Measurements from ENCODE around the gene KCND2. TPM values are rescaled to one million over a fixed set of nuclear protein-coding genes. Genes with fewer than 3 reads are reported as not detected.

The KCND2 gene
- total RNA-seq, 1 donor from 2014 or later = 2.9 TPM

- Histone ChIP-seq H3K4me2 (no peak overlapping the region), H3K9ac (no peak overlapping the region), H3K79me2 (ENCODE audit: low read depth) (no peaks in the 10 kb centered on the region), H3K9me3 (ENCODE audit: low read depth) (no peaks in the 10 kb centered on the region), H3K27me3 (no peaks in the 10 kb centered on the region), H4K20me1 (ENCODE audit: low read depth) (no peaks in the 10 kb centered on the region), H3K4me1 (peaks cover 24% of the 10 kb centered on the region), H3K4me3 (no peak overlapping the region), H3K27ac (no peak overlapping the region), H3K36me3 (no peaks in the 10 kb centered on the region), H2AFZ (replicated peaks) (no peak overlapping the region), H3F3A (ENCODE audit: low read depth) (no peaks in the 10 kb centered on the region)
- no peaks in the 10 kb centered on the region for H3K9me3 Mint-ChIP-seq
- H3K27me3 Mint-ChIP-seq (ENCODE audit: insufficient read depth, low read depth) = no peaks in the 10 kb centered on the region
- no peaks in the 10 kb centered on the region for H3K36me3 Mint-ChIP-seq
- TF ChIP-seq EZH2 (IDR thresholded peaks at IDR 0.05) = no peak
- no peak for TF ChIP-seq EZH2phosphoT487 (IDR thresholded peaks at IDR 0.05)
- TF ChIP-seq CTCF (IDR thresholded peaks at IDR 0.05) = no peak
- no peak for DNase-seq (ENCODE audit: low spot score)
- no peak overlapping the region for H3K4me3 Mint-ChIP-seq
- no peaks in the 10 kb centered on the region for H3K4me1 Mint-ChIP-seq
- H3K27ac Mint-ChIP-seq = no peak overlapping the region
These were observed 132.7 kb downstream of the KCND2 start for GRCh38 chr7:120405652-120406051.

- Mint-ChIP-seq H3K9me3 (no peaks in the 10 kb centered on the region), H3K27me3 (ENCODE audit: insufficient read depth, low read depth) (no peaks in the 10 kb centered on the region), H3K4me3 (no peak overlapping the region), H3K27ac (no peak overlapping the region), H3K4me1 (no peaks in the 10 kb centered on the region), H3K36me3 (no peaks in the 10 kb centered on the region)
- Histone ChIP-seq H3K9me3 (ENCODE audit: low read depth) (no peaks in the 10 kb centered on the region), H3K4me2 (no peak overlapping the region), H3K27me3 (no peaks in the 10 kb centered on the region), H2AFZ (replicated peaks) (no peak overlapping the region), H3K36me3 (no peaks in the 10 kb centered on the region), H3K4me3 (no peak overlapping the region), H3K4me1 (peaks cover 10% of the 10 kb centered on the region), H3K9ac (no peak overlapping the region), H3K79me2 (ENCODE audit: low read depth) (no peaks in the 10 kb centered on the region), H4K20me1 (ENCODE audit: low read depth) (no peaks in the 10 kb centered on the region), H3K27ac (no peak overlapping the region), H3F3A (ENCODE audit: low read depth) (no peaks in the 10 kb centered on the region)
- no peak for DNase-seq (ENCODE audit: low spot score)
- TF ChIP-seq EZH2 (IDR thresholded peaks at IDR 0.05) (no peak), CTCF (IDR thresholded peaks at IDR 0.05) (no peak), EZH2phosphoT487 (IDR thresholded peaks at IDR 0.05) (no peak)
These were observed 134.0 kb downstream of the KCND2 start for GRCh38 chr7:120407010-120407409.

- Histone ChIP-seq H3K36me3 (no peaks in the 10 kb centered on the region), H3K79me2 (ENCODE audit: low read depth) (no peaks in the 10 kb centered on the region), H3K9me3 (ENCODE audit: low read depth) (no peaks in the 10 kb centered on the region), H3K4me1 (no peaks in the 10 kb centered on the region), H4K20me1 (ENCODE audit: low read depth) (no peaks in the 10 kb centered on the region), H3K27me3 (no peaks in the 10 kb centered on the region), H3K27ac (peak overlapping the region; percentile 34), H3K9ac (no peak overlapping the region), H2AFZ (replicated peaks) (peak overlapping the region; percentile 87), H3K4me3 (no peak overlapping the region), H3K4me2 (no peak overlapping the region), H3F3A (ENCODE audit: low read depth) (no peaks in the 10 kb centered on the region)
- Mint-ChIP-seq H3K27ac (no peak overlapping the region), H3K36me3 (no peaks in the 10 kb centered on the region), H3K9me3 (no peaks in the 10 kb centered on the region), H3K4me3 (no peak overlapping the region), H3K27me3 (ENCODE audit: insufficient read depth, low read depth) (no peaks in the 10 kb centered on the region), H3K4me1 (peaks cover 1% of the 10 kb centered on the region)
- no peak for DNase-seq (ENCODE audit: low spot score)
- TF ChIP-seq CTCF (IDR thresholded peaks at IDR 0.05) (no peak), EZH2phosphoT487 (IDR thresholded peaks at IDR 0.05) (no peak), EZH2 (IDR thresholded peaks at IDR 0.05) (no peak)
These were observed 139.4 kb downstream of the KCND2 start for GRCh38 chr7:120412139-120413050.
